Common myeloid progenitor, CD34-positive (primary cell): Measurements from ENCODE around the gene INKA2.
"Not testable (repeated sequence)": the region's sequence is repeated elsewhere in the genome, so short reads cannot be mapped to it uniquely, and the experiment has no call there.

Experiments
- CTCF ChIA-PET: fragments of 350-600 bp; sonication (Branson Sonifier 250); formaldehyde crosslinking; loops from one replicate; lab custom pipeline; 2021; ENCODE audit warnings: antibody characterized with exemption; lab: Charles Lee
- POLR2A ChIA-PET: fragments of 350-600 bp; sonication (Branson Sonifier 250); formaldehyde crosslinking; loops from one replicate; lab custom pipeline; 2021; ENCODE audit warnings: antibody characterized with exemption; lab: Charles Lee
- DNase-seq, 3 donors: peaks; one replicate each; pipeline versions ENCODE4 v3.0.0 to v3.0.0-alpha.2; 2013
- H3K27ac ChIP-seq, 2 experiments: 1 replicate in 1 of 2; 2 replicates in 1 of 2; pipeline ENCODE4 v1.7.0; 2013; ENCODE audit warnings: inconsistent platforms in 2 of 2, low read length in 2 of 2, mild to moderate bottlenecking in 2 of 2, low read depth in 1 of 2, moderate library complexity in 1 of 2; ENCODE audit not compliant: severe bottlenecking in 2 of 2, insufficient read depth in 1 of 2, poor library complexity in 1 of 2
- H3K27me3 ChIP-seq, 5 experiments: replicated peaks in 2 of 5; 1 replicate in 3 of 5; 2 replicates in 2 of 5; pipeline versions ENCODE4 v1.6.1 to v1.7.0; 2013; ENCODE audit warnings: low read length in 4 of 5, mild to moderate bottlenecking in 2 of 5, moderate library complexity in 2 of 5, inconsistent platforms in 1 of 5; ENCODE audit not compliant: insufficient read depth in 5 of 5, control insufficient read depth in 4 of 5
- H3K36me3 ChIP-seq, 4 experiments: 1 replicate in 2 of 4; 2 replicates in 2 of 4; pipeline versions ENCODE4 v1.6.1 to v1.7.0; 2013; ENCODE audit warnings: low read length in 3 of 4, control low read depth in 1 of 4, mild to moderate bottlenecking in 1 of 4; ENCODE audit not compliant: control insufficient read depth in 4 of 4, insufficient read depth in 4 of 4
- H3K4me1 ChIP-seq, 4 experiments: 1 replicate in 3 of 4; 2 replicates in 1 of 4; pipeline versions ENCODE4 v1.6.1 to v1.7.1; 2013; ENCODE audit warnings: low read length in 3 of 4, mild to moderate bottlenecking in 3 of 4, control low read depth in 1 of 4, inconsistent platforms in 1 of 4, moderate library complexity in 1 of 4; ENCODE audit not compliant: control insufficient read depth in 4 of 4, insufficient read depth in 4 of 4; ENCODE audit errors: control extremely low read depth in 1 of 4
- H3K4me3 ChIP-seq, 7 experiments: 1 replicate in 4 of 7; 2 replicates in 3 of 7; pipeline versions ENCODE4 v1.5.1 to v1.7.0; 2013; ENCODE audit warnings: mild to moderate bottlenecking in 7 of 7, low read length in 6 of 7, moderate library complexity in 6 of 7, inconsistent platforms in 2 of 7, low read depth in 2 of 7, control low read depth in 1 of 7; ENCODE audit not compliant: insufficient read depth in 4 of 7, control insufficient read depth in 1 of 7; ENCODE audit errors: extremely low read depth in 1 of 7
- H3K9me3 ChIP-seq, 5 experiments: 1 replicate in 4 of 5; 2 replicates in 1 of 5; pipeline versions ENCODE4 v1.6.1 to v1.7.1; 2013; ENCODE audit warnings: low read length in 4 of 5, mild to moderate bottlenecking in 2 of 5, inconsistent platforms in 1 of 5, low read depth in 1 of 5, moderate library complexity in 1 of 5; ENCODE audit not compliant: control insufficient read depth in 4 of 5, insufficient read depth in 2 of 5; ENCODE audit errors: control extremely low read depth in 1 of 5
- WGBS: methylation state at CpG from one replicate; pipeline ENCODE4 v1.1.5; 2013; ENCODE audit not compliant: insufficient coverage; 5-methylcytosine and 5-hydroxymethylcytosine counted together

Gene INKA2

DNA sequence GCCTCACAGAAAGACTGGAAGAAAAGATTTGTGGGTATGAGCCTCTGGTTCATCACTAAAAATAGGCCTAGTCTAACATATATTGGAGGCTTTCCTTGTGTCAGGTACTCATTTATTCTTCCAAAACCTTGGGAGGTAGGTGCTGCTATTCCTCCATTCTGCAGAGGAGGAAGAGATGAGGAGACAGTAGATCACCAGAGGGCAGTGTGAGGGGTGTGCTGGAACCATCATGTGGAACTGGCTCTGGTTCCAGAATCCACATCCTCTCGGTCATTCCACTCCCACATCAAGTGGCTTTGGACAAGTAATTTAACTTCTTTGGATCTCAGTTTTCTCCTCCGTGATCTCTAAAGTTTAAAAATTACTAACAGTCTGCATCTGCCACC lies 7.4 kb upstream of the INKA2 start:
- POLR2A ChIA-PET: interaction anchor here (0.6 kb wide), 1 partner anchor 230 kb away, joined by 3 read pairs; no protein-coding TSS in a partner anchor
- Histone ChIP-seq H3K27ac (no peak overlapping the region), H3K4me3 (no peak overlapping the region), H3K9me3 (no peaks in the 10 kb centered on the region), H3K27me3 (peaks cover 0 to 8% (median 3%) of the 10 kb centered on the region in 5 experiments), H3K36me3 (no peaks in the 10 kb centered on the region), H3K4me1 (peaks cover 0 to 21% (median 6%) of the 10 kb centered on the region in 4 experiments)
- 95% methylated on average over 2 of the region's 2 CpGs for WGBS
- DNase-seq: no peak
- CTCF ChIA-PET: interaction anchor here (0.5 to 6.5 kb wide), 12 partner anchors 8 to 271 kb away, joined by 3 to 58 read pairs (median 4); no protein-coding TSS in a partner anchor

DNA sequence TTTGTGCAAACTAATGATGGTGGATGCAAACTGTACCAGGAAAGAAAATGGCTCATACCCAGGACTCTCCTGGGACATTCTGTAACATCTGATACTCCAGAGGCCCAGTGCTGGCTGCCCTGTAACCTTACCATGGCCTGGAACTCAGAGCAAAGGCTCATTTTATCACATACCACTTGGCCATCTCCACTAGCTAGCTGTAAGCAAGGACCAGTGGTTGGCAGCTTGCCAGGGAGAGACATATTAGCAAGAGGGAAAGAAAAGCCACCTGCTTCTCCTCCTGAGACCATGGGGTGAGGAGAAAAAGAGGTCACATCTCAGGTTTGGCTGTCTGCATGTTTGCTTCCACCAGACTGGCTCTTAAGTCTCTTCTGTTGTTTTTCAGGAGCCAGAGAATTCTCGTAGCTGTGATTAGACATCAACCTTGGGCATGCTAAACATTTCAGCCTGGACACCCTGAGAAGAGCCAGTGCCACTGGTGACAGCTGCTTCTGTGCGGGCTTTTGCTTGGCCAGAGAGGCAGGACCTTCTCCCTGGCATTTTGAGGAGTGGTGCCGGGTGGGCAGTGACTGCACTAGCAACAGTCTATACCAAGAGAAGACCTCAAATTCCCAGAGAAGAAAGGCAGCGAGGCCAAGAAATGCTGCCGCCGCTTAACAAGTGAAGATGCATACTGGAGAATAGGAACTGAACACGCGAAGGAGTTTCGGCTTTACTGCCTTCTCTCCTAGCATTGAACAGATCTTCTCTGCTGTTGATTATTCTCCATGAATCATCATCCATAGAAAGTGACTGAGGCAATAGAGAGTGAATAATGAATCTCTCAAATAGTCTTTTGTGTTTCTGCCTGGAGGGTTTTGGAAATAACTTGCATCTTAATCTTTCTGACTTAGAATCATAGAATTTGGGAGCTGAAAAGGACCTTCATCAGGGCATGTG lies 6.7 kb upstream of the INKA2 start:
- no peak overlapping the region for H3K27ac ChIP-seq
- no peak for DNase-seq
- peaks cover 0 to 14% (median 10%) of the 10 kb centered on the region in 5 experiments for H3K27me3 ChIP-seq
- no peak overlapping the region for H3K4me3 ChIP-seq
- H3K9me3 ChIP-seq: no peaks in the 10 kb centered on the region
- 92% methylated on average over 5 of the region's 9 CpGs for WGBS
- H3K36me3 ChIP-seq: no peaks in the 10 kb centered on the region
- ChIA-PET POLR2A (no interaction called here), CTCF (interaction anchor here (0.6 to 6.5 kb wide), 10 partner anchors 10 to 400 kb away, joined by 3 to 58 read pairs (median 4); no protein-coding TSS in a partner anchor)
- H3K4me1 ChIP-seq: peaks cover 0 to 25% (median 4%) of the 10 kb centered on the region in 4 experiments

DNA sequence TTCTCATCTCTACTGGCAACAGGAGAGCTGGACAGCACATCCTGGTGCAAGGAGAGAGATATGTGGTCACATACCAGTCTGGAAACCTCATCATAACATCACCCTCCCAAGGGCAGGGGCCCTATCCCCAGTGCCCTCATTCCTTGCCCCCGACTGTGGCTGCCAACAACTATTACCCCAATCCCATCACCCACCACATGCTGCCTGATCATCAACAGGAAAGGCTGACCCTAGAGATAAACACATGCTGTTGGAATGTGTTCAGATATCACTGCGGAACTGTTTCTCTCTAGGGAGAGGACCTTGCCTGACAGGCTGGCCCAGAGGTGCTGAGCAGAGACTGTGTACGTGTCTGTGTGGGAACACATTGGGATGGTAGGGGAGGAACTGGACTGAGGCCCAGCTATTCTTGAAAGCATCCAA lies 4.5 kb upstream of the INKA2 start:
- Histone ChIP-seq H3K9me3 (no peaks in the 10 kb centered on the region), H3K4me3 (peak overlapping the region in 1 of 7 experiments; percentile 11), H3K27me3 (peaks cover 0 to 27% (median 13%) of the 10 kb centered on the region in 5 experiments), H3K27ac (peak overlapping the region in 1 of 2 experiments; percentile 56), H3K4me1 (peaks cover 0 to 45% (median 23%) of the 10 kb centered on the region in 4 experiments), H3K36me3 (no peaks in the 10 kb centered on the region)
- CTCF ChIA-PET: interaction anchor here (1.0 to 6.5 kb wide), 5 partner anchors 8 to 228 kb away, joined by 3 to 58 read pairs (median 4); partner anchors contain the start of gene DDX20
- DNase-seq: peak; percentile 74 to 89 (median 82)
- 19% methylated on average over 2 of the region's 3 CpGs for WGBS
- POLR2A ChIA-PET: interaction anchor here (0.8 to 1.2 kb wide), 2 partner anchors 8 to 29 kb away, joined by 3 to 7 read pairs; no protein-coding TSS in a partner anchor

DNA sequence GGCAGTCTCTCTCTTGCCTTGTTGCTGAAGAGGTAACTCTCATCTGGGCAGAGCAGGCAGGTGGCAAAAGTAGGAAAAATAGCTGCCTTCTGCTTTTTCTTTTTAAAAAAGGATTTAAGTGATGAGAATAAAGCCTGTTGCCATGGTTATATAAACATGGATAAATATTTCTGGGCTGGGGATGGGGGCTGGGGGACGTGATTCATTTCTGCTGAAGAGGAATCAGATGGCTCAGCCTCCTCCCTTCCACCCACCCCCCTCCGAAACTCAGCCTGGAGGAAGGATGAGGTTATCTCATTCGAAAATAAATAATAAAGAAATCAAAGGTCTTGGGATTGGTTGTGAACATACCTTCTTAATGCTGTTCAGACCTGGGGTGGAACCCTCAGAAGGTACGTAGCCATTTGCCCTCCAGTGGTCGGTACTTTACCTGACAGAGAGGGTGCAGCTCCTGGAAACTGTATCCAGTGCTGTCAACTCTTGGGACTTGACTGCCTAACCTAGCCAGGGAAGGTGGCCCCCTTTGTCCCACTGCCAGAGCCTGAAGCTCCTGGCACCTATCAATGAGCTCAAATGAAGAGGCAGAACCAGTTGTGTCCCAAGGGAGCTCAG lies 3.8 kb upstream of the INKA2 start:
- H3K4me3 ChIP-seq: peak overlapping the region in 1 of 7 experiments; percentile 11
- WGBS: 95% methylated on average over 3 of the region's 5 CpGs
- POLR2A ChIA-PET: interaction anchor here (0.8 to 1.2 kb wide), 2 partner anchors 9 to 28 kb away, joined by 3 to 7 read pairs; no protein-coding TSS in a partner anchor
- DNase-seq: peak; percentile 68 to 85 (median 82)
- no peaks in the 10 kb centered on the region for H3K9me3 ChIP-seq
- H3K4me1 ChIP-seq: peaks cover 0 to 52% (median 29%) of the 10 kb centered on the region in 4 experiments
- peaks cover 0 to 27% (median 13%) of the 10 kb centered on the region in 5 experiments for H3K27me3 ChIP-seq
- H3K36me3 ChIP-seq: no peaks in the 10 kb centered on the region
- CTCF ChIA-PET: interaction anchor here (0.6 to 6.5 kb wide), 6 partner anchors 8 to 227 kb away, joined by 3 to 58 read pairs (median 4); partner anchors contain the start of gene DDX20
- H3K27ac ChIP-seq: peak overlapping the region in 1 of 2 experiments; percentile 56

DNA sequence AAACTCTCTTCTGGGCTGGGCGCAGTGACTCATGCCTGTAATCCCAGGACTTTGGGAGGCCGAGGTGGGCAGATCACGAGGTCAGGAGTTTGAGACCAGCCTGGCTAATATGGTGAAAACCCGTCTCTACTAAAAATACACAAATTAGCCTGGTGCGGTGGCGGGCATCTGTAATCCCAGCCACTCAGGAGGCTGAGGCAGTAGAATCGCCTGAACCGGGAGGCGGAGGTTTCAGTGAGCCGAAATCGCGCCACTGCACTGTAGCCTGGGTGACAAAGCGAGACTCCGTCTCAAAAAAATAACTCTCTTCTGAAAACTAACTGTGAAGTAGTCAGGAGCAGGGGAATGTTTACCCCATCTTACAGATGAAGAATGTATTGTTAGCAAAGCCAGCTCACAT lies 3.1 kb upstream of the INKA2 start:
- CTCF ChIA-PET: interaction anchor here (1.5 to 6.5 kb wide), 3 partner anchors 9 to 28 kb away, joined by 4 to 58 read pairs (median 25); partner anchors contain the start of gene DDX20
- H3K9me3 ChIP-seq, DNase-seq, H3K36me3 ChIP-seq, H3K4me3 ChIP-seq: not testable (repeated sequence)
- WGBS: 99% methylated on average over 11 of the region's 14 CpGs
- H3K27me3 ChIP-seq: peaks cover 0 to 27% (median 13%) of the 10 kb centered on the region in 5 experiments
- H3K27ac ChIP-seq: peak overlapping the region in 1 of 2 experiments; percentile 36
- H3K4me1 ChIP-seq: peaks cover 3 to 59% (median 37%) of the 10 kb centered on the region in 4 experiments
- POLR2A ChIA-PET: interaction anchor here (1.2 kb wide), 1 partner anchor 10 kb away, joined by 3 read pairs; no protein-coding TSS in a partner anchor

DNA sequence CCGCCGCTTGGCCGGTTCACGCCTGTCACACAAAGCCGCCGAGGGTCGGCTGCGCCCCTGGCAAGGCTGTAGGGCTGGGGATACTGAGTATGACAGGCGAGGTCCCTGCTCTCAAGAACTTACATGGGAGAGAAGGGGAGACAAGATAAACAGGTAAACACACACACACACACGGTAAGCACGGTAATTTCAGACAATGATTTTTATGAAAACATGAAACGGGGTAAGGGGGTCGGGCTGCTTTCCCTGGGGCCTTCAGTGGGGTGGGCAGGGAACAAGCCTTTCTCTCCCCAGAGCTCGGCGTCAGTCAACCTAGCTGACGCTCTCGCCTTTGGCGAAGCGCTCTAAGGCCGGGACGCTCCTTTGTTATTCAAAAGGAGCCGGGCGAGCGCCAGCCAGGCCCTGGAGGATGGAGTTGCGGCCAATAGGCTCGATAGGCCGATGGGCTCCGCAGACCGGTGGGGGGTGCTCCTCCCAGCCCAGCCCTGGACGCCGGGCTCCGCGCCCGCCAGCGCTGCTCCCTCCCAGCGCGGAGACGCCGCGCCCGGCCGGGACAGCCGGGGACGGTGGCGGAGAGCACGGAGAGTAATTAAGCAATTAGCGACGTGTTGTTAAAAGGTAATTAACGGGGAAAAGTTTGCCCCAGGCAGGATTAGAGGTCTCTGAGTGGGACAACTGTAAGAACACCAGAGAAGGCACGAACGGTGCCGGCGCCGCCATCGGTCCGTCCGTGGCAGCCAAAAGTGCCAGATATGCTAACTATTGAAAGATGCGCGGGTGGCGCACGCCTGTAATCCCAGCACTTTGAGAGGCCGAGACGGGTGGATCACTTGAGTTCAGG lies 950 bp upstream of the INKA2 start:
- peaks cover 0 to 27% (median 13%) of the 10 kb centered on the region in 5 experiments for H3K27me3 ChIP-seq
- ChIA-PET POLR2A (interaction anchor here (1.6 kb wide), 1 partner anchor 15 kb away, joined by 6 read pairs; the partner anchor contains the start of gene DDX20), CTCF (interaction anchor here (0.9 to 6.8 kb wide), 6 partner anchors 10 to 228 kb away, joined by 3 to 62 read pairs (median 12); partner anchors contain the start of gene DDX20)
- peak overlapping the region; percentile 12 to 80 (median 64) for H3K4me3 ChIP-seq
- DNase-seq: peak in 2 of 3 donors; percentile 48 to 62
- H3K36me3 ChIP-seq: no peaks in the 10 kb centered on the region
- H3K27ac ChIP-seq: peak overlapping the region in 1 of 2 experiments; percentile 30
- WGBS: 2% methylated on average over 49 of the region's 63 CpGs
- peaks cover 4 to 65% (median 40%) of the 10 kb centered on the region in 4 experiments for H3K4me1 ChIP-seq
- no peaks in the 10 kb centered on the region for H3K9me3 ChIP-seq
